ENCODE results near the gene RSRC1.

- TF ChIP-seq POLR2A (IDR thresholded peaks at IDR 0.05; ENCODE audit: low read depth, low read length) (no peak), POLR2AphosphoS5 (IDR thresholded peaks at IDR 0.05; ENCODE audit: low read depth, low read length) (no peak), TAF1 (IDR thresholded peaks at IDR 0.05; ENCODE audit: borderline replicate concordance, low read depth, low read length) (no peak)
Measured at GRCh38 chr3:158148218-158148617, 38.3 kb downstream of the RSRC1 start.

Measured in GM12892 (cell line).